ENCODE measurements around the gene PTH2. TPM values are rescaled to one million over a fixed set of nuclear protein-coding genes. Genes with fewer than 3 reads are reported as not detected.

PTH2 gene
- total RNA-seq, 1 donor from 2014 or later = not detected

DNA sequence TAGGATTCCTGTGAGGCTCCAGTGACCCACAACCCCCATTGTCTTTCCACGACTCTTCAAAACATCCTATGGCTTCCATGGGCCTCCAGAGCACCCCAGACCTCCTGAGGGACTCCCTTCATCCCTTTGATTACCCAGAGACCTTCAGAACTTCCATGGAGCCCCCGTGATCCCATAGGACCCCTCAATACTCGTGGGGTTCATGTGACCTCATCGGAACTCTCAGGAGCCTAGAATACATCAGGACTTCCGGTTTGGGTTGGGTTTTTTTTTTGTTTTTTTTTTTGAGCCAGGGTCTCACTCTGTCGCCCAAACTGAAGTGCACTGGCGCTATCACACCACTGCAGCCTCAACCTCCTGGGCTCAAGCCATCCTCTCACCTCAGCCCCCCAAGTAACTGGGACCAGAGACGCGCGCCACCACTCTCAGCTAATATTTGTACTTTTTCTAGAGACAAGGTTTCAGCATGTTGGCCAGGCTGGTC lies 30.6 kb upstream of the PTH2 start:
- Mint-ChIP-seq H3K27ac (ENCODE audit: unreplicated experiment) (peak overlapping the region; percentile 100), H3K27me3 (ENCODE audit: low read depth) (no peaks in the 10 kb centered on the region), H3K4me1 (ENCODE audit: low read depth) (peaks cover 31% of the 10 kb centered on the region), H3K36me3 (ENCODE audit: low read depth) (peaks cover 2% of the 10 kb centered on the region), H3K4me3 (ENCODE audit: unreplicated experiment) (peak overlapping the region; percentile 86), H3K9me3 (ENCODE audit: low read depth) (no peaks in the 10 kb centered on the region)
- TF ChIP-seq, protein P1, sequence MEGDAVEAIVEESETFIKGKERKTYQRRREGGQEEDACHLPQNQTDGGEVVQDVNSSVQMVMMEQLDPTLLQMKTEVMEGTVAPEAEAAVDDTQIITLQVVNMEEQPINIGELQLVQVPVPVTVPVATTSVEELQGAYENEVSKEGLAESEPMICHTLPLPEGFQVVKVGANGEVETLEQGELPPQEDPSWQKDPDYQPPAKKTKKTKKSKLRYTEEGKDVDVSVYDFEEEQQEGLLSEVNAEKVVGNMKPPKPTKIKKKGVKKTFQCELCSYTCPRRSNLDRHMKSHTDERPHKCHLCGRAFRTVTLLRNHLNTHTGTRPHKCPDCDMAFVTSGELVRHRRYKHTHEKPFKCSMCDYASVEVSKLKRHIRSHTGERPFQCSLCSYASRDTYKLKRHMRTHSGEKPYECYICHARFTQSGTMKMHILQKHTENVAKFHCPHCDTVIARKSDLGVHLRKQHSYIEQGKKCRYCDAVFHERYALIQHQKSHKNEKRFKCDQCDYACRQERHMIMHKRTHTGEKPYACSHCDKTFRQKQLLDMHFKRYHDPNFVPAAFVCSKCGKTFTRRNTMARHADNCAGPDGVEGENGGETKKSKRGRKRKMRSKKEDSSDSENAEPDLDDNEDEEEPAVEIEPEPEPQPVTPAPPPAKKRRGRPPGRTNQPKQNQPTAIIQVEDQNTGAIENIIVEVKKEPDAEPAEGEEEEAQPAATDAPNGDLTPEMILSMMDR (IDR thresholded peaks at IDR 0.05) = no peak
- DNase-seq (ENCODE audit: low spot score) = no peak

DNA sequence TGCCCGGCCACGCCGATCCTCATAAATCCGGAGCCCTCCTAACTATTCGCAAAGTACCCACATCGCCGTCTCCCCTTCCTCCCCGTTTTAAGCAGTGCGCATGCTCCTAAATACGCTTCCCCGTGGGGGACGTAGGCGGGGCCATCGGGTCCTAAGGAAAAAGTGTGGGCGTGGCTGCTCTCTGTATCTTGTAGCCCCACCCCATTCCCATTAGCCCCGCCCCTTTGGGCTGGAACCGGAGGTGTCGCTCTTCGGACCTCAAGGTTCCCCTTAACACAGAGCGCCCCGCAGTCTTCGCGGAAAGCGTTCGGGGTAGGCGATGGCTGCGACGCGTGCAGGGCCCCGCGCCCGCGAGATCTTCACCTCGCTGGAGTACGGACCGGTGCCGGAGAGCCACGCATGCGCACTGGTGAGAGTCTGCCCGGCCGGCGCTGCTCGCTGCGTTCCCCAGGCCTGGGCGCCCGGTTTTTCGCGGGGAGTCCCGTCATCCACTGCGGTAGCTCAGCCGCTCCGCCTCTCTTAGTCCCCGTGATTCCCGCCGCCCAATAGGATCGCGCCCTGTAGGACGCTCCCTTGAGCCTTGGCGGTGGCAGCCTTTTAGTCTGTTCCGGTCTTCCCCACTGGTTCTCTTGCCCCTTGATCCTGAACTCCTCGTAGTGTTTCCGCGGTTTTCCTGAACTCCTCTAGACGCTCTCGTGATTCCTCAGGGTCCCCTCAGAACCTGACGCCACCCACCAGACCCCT lies 29.9 kb upstream of the PTH2 start, which contains the start of gene ALDH16A1:
Gene ALDH16A1 (plus strand): TSS at position 213 of the 744 bp plus-strand sequence. CDS start 107 bp downstream, at position 320.
- H3K27me3 Mint-ChIP-seq (ENCODE audit: low read depth) = no peaks in the 10 kb centered on the region
- H3K4me3 Mint-ChIP-seq (ENCODE audit: unreplicated experiment) = peak within 1 kb of the TSS; percentile 86
- TF ChIP-seq, protein P1 (IDR thresholded peaks at IDR 0.05) = no peak
- H3K9me3 Mint-ChIP-seq (ENCODE audit: low read depth) = no peaks in the 10 kb centered on the region
- DNase-seq (ENCODE audit: low spot score) = peak; percentile 99
- H3K4me1 Mint-ChIP-seq (ENCODE audit: low read depth) = peaks cover 31% of the 10 kb centered on the region
- peaks cover 3% of the 10 kb centered on the region for H3K36me3 Mint-ChIP-seq (ENCODE audit: low read depth)
- peak within 1 kb of the TSS; percentile 100 for H3K27ac Mint-ChIP-seq (ENCODE audit: unreplicated experiment)

DNA sequence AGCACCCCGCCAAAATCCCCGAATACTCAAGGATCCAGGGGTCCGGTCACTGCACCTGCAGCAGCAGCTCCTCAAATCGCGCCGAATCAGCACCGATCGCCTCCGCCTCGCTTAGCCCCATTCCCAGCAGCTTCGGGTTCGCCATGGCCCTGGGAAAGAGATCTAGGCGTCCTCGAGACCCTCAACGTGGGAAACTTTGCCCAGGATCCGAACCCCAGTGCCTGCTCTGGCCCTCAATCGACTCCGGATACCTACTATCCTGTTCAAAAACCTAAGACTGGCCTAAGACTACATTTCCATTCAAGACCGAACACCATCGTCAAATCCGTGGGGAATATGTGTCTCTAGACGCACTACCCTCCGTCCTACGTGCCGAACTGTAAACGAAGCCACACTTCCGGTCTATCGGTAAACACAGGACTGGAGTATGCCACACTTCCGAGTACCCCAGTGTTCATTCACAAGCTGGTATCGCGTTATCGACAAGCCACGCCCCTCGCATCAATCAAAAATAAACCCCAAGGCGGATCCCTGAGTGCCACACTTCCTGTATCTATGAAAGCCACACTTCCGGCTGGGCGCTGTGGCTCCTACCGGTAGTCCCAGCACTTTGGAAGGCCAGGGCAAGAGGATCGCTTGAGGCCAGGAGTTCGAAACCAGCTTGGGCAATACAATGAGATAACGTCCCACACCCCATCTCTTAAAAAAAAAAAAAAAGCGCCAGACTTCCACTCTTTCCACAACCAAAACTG lies 28.4 kb upstream of the PTH2 start, which contains the start of gene PIH1D1:
Gene PIH1D1 (minus strand): TSS at position 385 of the 752 bp plus-strand sequence. CDS start 240 bp downstream, at position 145.
- TF ChIP-seq, protein P1 (IDR thresholded peaks at IDR 0.05) = peak; percentile 41
- Mint-ChIP-seq H3K27ac (ENCODE audit: unreplicated experiment) (peak within 1 kb of the TSS; percentile 100), H3K4me1 (ENCODE audit: low read depth) (peaks cover 31% of the 10 kb centered on the region), H3K36me3 (ENCODE audit: low read depth) (peaks cover 3% of the 10 kb centered on the region), H3K9me3 (ENCODE audit: low read depth) (no peaks in the 10 kb centered on the region), H3K27me3 (ENCODE audit: low read depth) (no peaks in the 10 kb centered on the region), H3K4me3 (ENCODE audit: unreplicated experiment) (peak within 1 kb of the TSS; percentile 86)
- no peak for DNase-seq (ENCODE audit: low spot score)

DNA sequence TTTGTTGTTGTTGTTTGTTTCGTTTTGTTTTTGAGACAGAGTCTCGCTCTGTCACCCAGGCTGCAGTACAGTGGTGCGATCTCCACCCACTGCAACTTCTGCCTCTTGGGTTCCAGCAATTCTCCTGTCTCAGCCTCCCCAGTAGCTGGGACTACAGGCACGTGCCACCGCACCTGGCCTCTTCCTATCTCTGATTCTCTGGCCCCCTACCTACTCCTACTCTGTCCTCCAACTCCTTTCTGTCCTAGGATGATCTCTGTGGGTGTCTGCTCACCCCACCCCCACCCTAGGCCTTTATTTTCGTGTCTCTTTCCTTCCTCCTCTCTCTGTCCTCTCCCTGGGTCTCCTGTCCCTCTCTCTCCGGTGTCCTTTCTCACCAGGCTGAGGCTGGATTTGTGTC lies 27.2 kb upstream of the PTH2 start:
- TF ChIP-seq, protein P1 (IDR thresholded peaks at IDR 0.05) = no peak
- DNase-seq (ENCODE audit: low spot score) = no peak
- Mint-ChIP-seq H3K36me3 (ENCODE audit: low read depth) (peaks cover 3% of the 10 kb centered on the region), H3K27me3 (ENCODE audit: low read depth) (no peaks in the 10 kb centered on the region), H3K4me1 (ENCODE audit: low read depth) (peaks cover 31% of the 10 kb centered on the region), H3K9me3 (ENCODE audit: low read depth) (no peaks in the 10 kb centered on the region), H3K4me3 (ENCODE audit: unreplicated experiment) (peak overlapping the region; percentile 86), H3K27ac (ENCODE audit: unreplicated experiment) (no peak overlapping the region)

DNA sequence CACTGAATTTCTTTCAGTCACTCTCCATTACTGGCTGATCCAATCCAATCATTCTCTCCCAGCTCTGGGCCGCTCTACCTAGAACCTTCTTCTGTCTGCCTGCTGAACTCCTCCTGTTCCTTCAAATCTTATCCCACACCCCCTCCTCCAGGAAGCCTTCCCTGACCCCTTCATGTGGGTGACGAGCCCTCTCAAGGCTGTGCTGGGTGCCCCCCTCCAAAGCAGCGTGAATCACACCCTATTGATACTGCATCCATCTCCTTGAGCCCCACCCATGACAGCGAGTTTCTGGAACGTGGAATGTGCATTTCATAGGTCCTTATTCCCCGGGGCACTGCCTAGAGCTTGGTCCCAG lies 25.2 kb upstream of the PTH2 start:
- H3K27ac Mint-ChIP-seq (ENCODE audit: unreplicated experiment) = no peak overlapping the region
- peaks cover 3% of the 10 kb centered on the region for H3K36me3 Mint-ChIP-seq (ENCODE audit: low read depth)
- peaks cover 24% of the 10 kb centered on the region for H3K4me1 Mint-ChIP-seq (ENCODE audit: low read depth)
- no peak overlapping the region for H3K4me3 Mint-ChIP-seq (ENCODE audit: unreplicated experiment)
- no peaks in the 10 kb centered on the region for H3K27me3 Mint-ChIP-seq (ENCODE audit: low read depth)
- TF ChIP-seq, protein P1 (IDR thresholded peaks at IDR 0.05) = no peak
- no peaks in the 10 kb centered on the region for H3K9me3 Mint-ChIP-seq (ENCODE audit: low read depth)
- DNase-seq (ENCODE audit: low spot score) = no peak
